ENCODE data around the gene ARHGEF17. TPM values are rescaled to one million over a fixed set of nuclear protein-coding genes. Genes with fewer than 3 reads are reported as not detected.
A peak's percentile ranks its signal among the peaks of the same experiment; 100 is the strongest.

The ARHGEF17 gene
- total RNA-seq, 4 donors from 2014 or later, result 10.2 to 18.8 (median 14.7) TPM

DNA sequence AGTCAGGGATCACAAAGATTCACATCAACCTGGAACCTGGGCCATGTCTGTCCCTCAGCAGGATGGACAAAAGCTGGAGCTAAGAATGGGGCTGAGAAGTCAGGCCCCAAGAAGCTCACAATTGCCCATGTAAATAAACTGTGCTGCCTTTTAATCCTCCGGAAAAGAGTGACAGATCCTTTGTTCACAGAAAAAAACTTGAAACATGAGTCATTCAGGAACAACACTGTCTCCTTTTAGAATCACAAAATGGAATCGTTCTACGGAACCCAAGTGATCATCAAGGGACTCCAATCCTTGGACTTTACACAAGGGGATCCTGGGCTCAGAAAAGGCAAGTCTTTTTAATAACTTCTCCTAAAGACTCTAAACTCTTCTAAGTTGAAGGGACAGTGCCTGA lies 104.2 kb downstream of the ARHGEF17 start:
- 71 to 83% methylated on average over 3 of the region's 3 CpGs for WGBS, 2 donors
- no peak for TF ChIP-seq POLR2A (IDR thresholded peaks at IDR 0.05)
- TF ChIP-seq, protein P1, sequence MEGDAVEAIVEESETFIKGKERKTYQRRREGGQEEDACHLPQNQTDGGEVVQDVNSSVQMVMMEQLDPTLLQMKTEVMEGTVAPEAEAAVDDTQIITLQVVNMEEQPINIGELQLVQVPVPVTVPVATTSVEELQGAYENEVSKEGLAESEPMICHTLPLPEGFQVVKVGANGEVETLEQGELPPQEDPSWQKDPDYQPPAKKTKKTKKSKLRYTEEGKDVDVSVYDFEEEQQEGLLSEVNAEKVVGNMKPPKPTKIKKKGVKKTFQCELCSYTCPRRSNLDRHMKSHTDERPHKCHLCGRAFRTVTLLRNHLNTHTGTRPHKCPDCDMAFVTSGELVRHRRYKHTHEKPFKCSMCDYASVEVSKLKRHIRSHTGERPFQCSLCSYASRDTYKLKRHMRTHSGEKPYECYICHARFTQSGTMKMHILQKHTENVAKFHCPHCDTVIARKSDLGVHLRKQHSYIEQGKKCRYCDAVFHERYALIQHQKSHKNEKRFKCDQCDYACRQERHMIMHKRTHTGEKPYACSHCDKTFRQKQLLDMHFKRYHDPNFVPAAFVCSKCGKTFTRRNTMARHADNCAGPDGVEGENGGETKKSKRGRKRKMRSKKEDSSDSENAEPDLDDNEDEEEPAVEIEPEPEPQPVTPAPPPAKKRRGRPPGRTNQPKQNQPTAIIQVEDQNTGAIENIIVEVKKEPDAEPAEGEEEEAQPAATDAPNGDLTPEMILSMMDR (IDR thresholded peaks at IDR 0.05), result no peak
- DNase-seq (ENCODE audit: low spot score in 2 of 2), result peak in 1 of 2 donors; percentile 39
- intact Hi-C loops (cut with DNase I; ENCODE audit: low total_unique reads), result no loop called here
- H3K4me3 ChIP-seq (ENCODE audit: low read depth, poor library complexity, severe bottlenecking), result no peak overlapping the region

DNA sequence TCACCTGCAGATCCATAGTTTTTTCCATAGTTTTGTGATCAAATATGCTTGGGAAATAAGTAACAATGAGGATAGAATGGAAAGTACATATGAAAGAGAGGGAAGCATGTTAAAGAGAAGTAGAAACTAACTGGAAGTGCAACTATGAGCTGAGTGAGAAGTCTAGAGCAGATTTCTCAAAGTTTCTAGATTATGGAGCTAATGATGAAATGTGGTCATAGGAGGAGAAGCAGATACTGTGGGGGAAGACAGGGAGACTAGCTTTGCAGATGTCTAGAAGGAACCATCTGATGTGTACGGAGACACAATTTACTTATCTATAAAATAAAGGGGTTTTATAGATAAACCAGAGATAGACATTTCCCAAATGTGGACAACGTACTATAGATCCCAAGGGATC lies 105.2 kb downstream of the ARHGEF17 start:
- no peak for TF ChIP-seq POLR2A (IDR thresholded peaks at IDR 0.05)
- TF ChIP-seq, protein P1 (IDR thresholded peaks at IDR 0.05), result no peak
- 87 to 89% methylated on average over 2 of the region's 2 CpGs for WGBS, 2 donors
- intact Hi-C loops (cut with DNase I; ENCODE audit: low total_unique reads), result no loop called here
- DNase-seq (ENCODE audit: low spot score in 2 of 2), result no peak
- no peak overlapping the region for H3K4me3 ChIP-seq (ENCODE audit: low read depth, poor library complexity, severe bottlenecking)

DNA sequence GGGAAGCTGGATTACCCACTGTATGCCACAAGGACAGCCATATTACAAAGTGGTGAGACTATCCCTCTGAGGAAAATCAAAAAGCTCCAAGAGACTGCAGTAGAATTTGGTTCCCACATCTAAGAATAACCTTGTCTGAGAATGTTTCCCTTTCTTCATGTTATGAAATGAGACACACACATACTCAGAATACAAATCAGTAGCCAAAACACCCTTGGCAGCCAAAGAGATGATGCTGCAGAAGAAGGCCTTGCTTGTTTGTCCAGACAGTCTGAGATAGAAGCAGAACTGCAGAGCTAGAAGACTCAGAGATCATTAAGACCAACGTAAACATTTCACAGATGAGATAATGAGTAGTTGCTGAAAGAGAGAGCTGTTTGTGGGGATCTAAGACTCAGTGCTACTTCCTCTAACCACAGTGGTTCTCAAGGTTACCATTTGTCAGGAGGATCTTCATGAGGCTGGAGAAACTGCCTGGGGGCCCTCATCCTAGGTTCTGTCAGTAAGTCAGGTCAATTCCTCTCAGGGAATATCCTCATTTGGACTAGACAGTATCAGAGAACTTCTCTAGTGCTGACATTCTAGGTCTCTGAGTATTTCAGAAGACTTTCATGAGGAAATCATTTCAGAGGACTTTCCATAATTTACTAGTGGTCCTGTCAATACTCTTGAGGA lies 107.0 kb downstream of the ARHGEF17 start:
- TF ChIP-seq, protein P1 (IDR thresholded peaks at IDR 0.05), result no peak
- TF ChIP-seq POLR2A (IDR thresholded peaks at IDR 0.05), result no peak
- intact Hi-C loops (cut with DNase I; ENCODE audit: low total_unique reads), result no loop called here
- 43 to 60% methylated on average over 1 of the region's 1 CpG for WGBS, 2 donors

DNA sequence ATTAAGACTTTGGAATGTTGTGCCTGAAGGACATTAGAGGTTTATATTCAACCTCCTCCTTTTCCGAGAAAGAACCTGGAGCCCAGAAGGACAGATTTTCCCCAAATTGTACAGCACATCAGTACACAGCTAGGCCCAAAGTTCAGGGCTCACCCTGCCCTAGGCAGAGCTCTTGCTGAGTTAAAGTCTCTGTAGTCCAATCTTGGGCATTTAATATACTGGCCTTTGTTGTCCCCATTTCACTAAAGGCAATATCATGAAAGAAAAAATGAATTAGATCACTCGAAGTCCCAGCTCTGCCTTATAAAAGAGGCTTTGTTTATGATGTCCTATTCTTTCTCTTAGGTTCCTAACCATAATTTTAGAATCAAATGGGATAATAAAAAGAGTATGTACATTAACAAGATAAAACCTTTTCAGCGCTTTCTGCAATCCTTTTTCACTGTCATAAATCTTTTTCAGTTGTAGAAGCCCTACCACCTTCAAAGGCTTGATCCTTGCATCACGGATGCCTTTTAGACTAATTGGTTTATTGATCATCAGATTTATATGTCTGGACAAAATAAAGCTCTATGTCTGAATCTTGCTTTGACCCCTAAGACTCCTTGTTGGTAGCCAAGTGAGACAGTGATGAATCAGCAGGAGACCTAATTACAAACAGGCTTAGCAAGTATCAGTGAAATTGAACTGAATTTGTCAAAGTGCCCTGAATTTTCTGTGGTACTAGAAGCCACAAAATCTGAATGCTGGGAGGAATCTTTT lies 108.0 kb downstream of the ARHGEF17 start:
- 74 to 79% methylated on average over 4 of the region's 4 CpGs for WGBS, 2 donors
- TF ChIP-seq, protein P1 (IDR thresholded peaks at IDR 0.05), result no peak
- TF ChIP-seq POLR2A (IDR thresholded peaks at IDR 0.05), result no peak
- DNase-seq (ENCODE audit: low spot score in 2 of 2), result no peak
- intact Hi-C loops (cut with DNase I; ENCODE audit: low total_unique reads), result no loop called here
- H3K4me3 ChIP-seq (ENCODE audit: low read depth, poor library complexity, severe bottlenecking), result no peak overlapping the region

More for the DNA sequence above, 107.0 kb downstream of the ARHGEF17 start:
- no peak for DNase-seq (ENCODE audit: low spot score in 2 of 2)
- no peak overlapping the region for H3K4me3 ChIP-seq (ENCODE audit: low read depth, poor library complexity, severe bottlenecking)

DNA sequence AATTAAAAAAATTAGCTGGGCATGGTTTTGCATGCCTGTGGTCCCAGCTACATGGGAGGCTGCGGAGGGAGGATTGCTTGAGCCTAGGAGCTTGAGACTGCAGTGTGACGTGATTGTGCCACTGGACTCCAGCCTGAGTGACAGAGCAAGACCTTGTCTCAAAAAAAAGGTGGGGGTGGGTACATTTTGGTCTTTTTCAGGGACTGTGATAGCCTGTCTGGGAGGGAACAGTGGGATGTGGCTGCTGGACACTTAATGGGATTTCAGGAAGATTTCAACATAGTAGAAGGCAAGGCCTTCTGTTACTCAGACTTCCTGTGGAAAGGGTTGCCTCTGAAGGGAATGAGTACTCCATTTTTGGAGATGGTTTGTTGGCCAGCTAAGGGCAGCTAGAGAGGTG lies 108.7 kb downstream of the ARHGEF17 start:
- intact Hi-C loops (cut with DNase I; ENCODE audit: low total_unique reads), result no loop called here
- H3K4me3 ChIP-seq (ENCODE audit: low read depth, poor library complexity, severe bottlenecking), result no peak overlapping the region
- no peak for TF ChIP-seq POLR2A (IDR thresholded peaks at IDR 0.05)
- TF ChIP-seq, protein P1 (IDR thresholded peaks at IDR 0.05), result no peak
- DNase-seq (ENCODE audit: low spot score in 2 of 2), result no peak
- WGBS, 2 donors, result 73 to 92% methylated on average over 2 of the region's 2 CpGs

Other genes with a start within 250 kb of the ARHGEF17 start
- 10 to 100 TPM in 1 of 4 donors, 1 to 10 TPM in 3; 6.7 to 14.7 (median 8.5) TPM for gene FCHSD2, start 166.0 kb upstream of the ARHGEF17 start, total RNA-seq
- 1 to 10 TPM; 3.2 to 8.7 (median 5.1) TPM for gene P2RY2, start 90.0 kb upstream of the ARHGEF17 start, total RNA-seq
- gene P2RY6, start 35.9 kb upstream of the ARHGEF17 start, total RNA-seq, result under 1 TPM in 2 of 4 donors, not detected in 2; 0.46 to 0.81 TPM
- gene RELT, start 68.1 kb downstream of the ARHGEF17 start, total RNA-seq, result 1 to 10 TPM; 2.1 to 4.8 (median 4.4) TPM

Measured in lower leg skin (tissue), 4 donors.